HEK293 (cell line): ENCODE measurements around the gene COQ10B.

ENCODE experiments used
- CTCF ChIA-PET: fragments of 350-600 bp; formaldehyde crosslinking; extraction: SDS; loops from one replicate; lab custom pipeline; 2021; ENCODE audit warnings: antibody characterized with exemption; lab: Yijun Ruan, JAX
- POLR2A ChIA-PET: fragments of 300-600 bp; formaldehyde crosslinking; extraction: SDS; loops from one replicate; lab custom pipeline; 2020; ENCODE audit warnings: antibody characterized with exemption, inconsistent platforms; lab: Yijun Ruan, JAX
- H3K27ac ChIP-seq: fragments of 200-500 bp; sonication (Bioruptor generic); 2 replicates; pipeline ENCODE4 v1.5.1; 2014; ENCODE audit warnings: low read depth, low read length, control low read depth, inconsistent platforms; ENCODE audit errors: extremely low read depth
- H3K36me3 ChIP-seq, 2 experiments: fragments of 200-500 bp in 1 of 2; sonication (Bioruptor generic) in 1 of 2; 1 replicate in 1 of 2; 2 replicates in 1 of 2; pipeline ENCODE4 v1.5.1; 2014 to 2017; ENCODE audit warnings: inconsistent platforms in 2 of 2, low read length in 2 of 2; ENCODE audit not compliant: control insufficient read depth in 2 of 2, insufficient read depth in 1 of 2
- H3K4me1 ChIP-seq: fragments of 200-500 bp; sonication (Bioruptor generic); 2 replicates; pipeline ENCODE4 v1.5.1; 2014; ENCODE audit warnings: mild to moderate bottlenecking, low read length, inconsistent platforms; ENCODE audit not compliant: control insufficient read depth, insufficient read depth
- H3K4me3 ChIP-seq: 2 replicates; pipeline ENCODE4 v1.5.1; 2011; ENCODE audit warnings: low read depth, mild to moderate bottlenecking, control low read depth, low read length, moderate library complexity
- H3K9me3 ChIP-seq: fragments of 200-500 bp; sonication (Bioruptor generic); 2 replicates; pipeline ENCODE4 v1.5.1; 2014; ENCODE audit warnings: low read depth, low read length, inconsistent platforms; ENCODE audit not compliant: control insufficient read depth, insufficient read depth
- HIC1 ChIP-seq: fragments of 450-650 bp; formaldehyde crosslinking; IDR thresholded peaks from 2 replicates; pipeline ENCODE4 v1.5.1; 2016; ENCODE audit warnings: missing biosample characterization, missing genetic modification characterization
- KLF7 ChIP-seq: fragments of 450-650 bp; formaldehyde crosslinking; IDR thresholded peaks from 2 replicates; pipeline ENCODE4 v1.5.1; 2016; ENCODE audit warnings: missing biosample characterization, missing genetic modification characterization, borderline replicate concordance
- PBX3 ChIP-seq: sonication (generic); formaldehyde crosslinking; IDR thresholded peaks from 2 replicates; pipeline ENCODE4 v1.8.1; 2022; ENCODE audit warnings: mild to moderate bottlenecking, moderate library complexity, missing genetic modification reagents
- PRDM1 ChIP-seq: fragments of 450-650 bp; formaldehyde crosslinking; IDR thresholded peaks from 2 replicates; pipeline ENCODE4; 2016; ENCODE audit warnings: missing biosample characterization, missing genetic modification characterization
- SCRT2 ChIP-seq: fragments of 450-650 bp; formaldehyde crosslinking; IDR thresholded peaks from 2 replicates; pipeline ENCODE4 v1.5.1; 2016; ENCODE audit warnings: missing biosample characterization, missing genetic modification characterization
- TRIM28 ChIP-seq: IDR thresholded peaks from 2 replicates; pipeline ENCODE4 v1.6.1; 2011; ENCODE audit warnings: low read length, control low read depth, borderline replicate concordance
- ZFP41 ChIP-seq: fragments of 450-650 bp; formaldehyde crosslinking; IDR thresholded peaks from 2 replicates; pipeline ENCODE4 v1.5.1; 2016; ENCODE audit warnings: missing biosample characterization, missing genetic modification characterization, borderline replicate concordance
- ZIC2 ChIP-seq: fragments of 450-650 bp; formaldehyde crosslinking; IDR thresholded peaks from 2 replicates; pipeline ENCODE4 v1.5.1; 2016; ENCODE audit warnings: missing biosample characterization, missing genetic modification characterization
- ZNF214 ChIP-seq: fragments of 450-650 bp; formaldehyde crosslinking; IDR thresholded peaks from 2 replicates; pipeline ENCODE4 v1.5.1; 2017; ENCODE audit warnings: missing biosample characterization, mild to moderate bottlenecking, missing genetic modification characterization, borderline replicate concordance
- ZNF292 ChIP-seq: fragments of 450-650 bp; formaldehyde crosslinking; IDR thresholded peaks from 2 replicates; pipeline ENCODE4 v1.5.1; 2016; ENCODE audit warnings: low read depth, missing biosample characterization, missing genetic modification characterization, borderline replicate concordance
- ZNF677 ChIP-seq: fragments of 450-650 bp; IDR thresholded peaks from 2 replicates; pipeline ENCODE4 v1.5.0; 2018; ENCODE audit warnings: missing biosample characterization, mild to moderate bottlenecking, missing genetic modification characterization, moderate library complexity
- ZNF785 ChIP-seq: fragments of 450-650 bp; formaldehyde crosslinking; IDR thresholded peaks from 2 replicates; pipeline ENCODE4 v1.5.1; 2016; ENCODE audit warnings: missing biosample characterization, missing genetic modification characterization
- ZNF843 ChIP-seq: fragments of 450-650 bp; formaldehyde crosslinking; IDR thresholded peaks from 2 replicates; pipeline ENCODE4 v1.5.1; 2016; ENCODE audit warnings: missing biosample characterization, missing genetic modification characterization
- TF ChIP-seq, protein P1 (sequence below): fragments of 450-650 bp; formaldehyde crosslinking; IDR thresholded peaks from 2 replicates; pipeline ENCODE4 v1.5.1; 2016; ENCODE audit warnings: missing biosample characterization, missing genetic modification characterization
- TF ChIP-seq, protein P2 (sequence below): fragments of 450-650 bp; formaldehyde crosslinking; IDR thresholded peaks from 2 replicates; pipeline ENCODE4 v1.5.1; 2016; ENCODE audit warnings: missing biosample characterization, missing genetic modification characterization
- TF ChIP-seq, protein P3 (sequence below): fragments of 450-650 bp; formaldehyde crosslinking; IDR thresholded peaks from 2 replicates; pipeline ENCODE4 v1.5.1; 2016; ENCODE audit warnings: missing biosample characterization, missing genetic modification characterization

The COQ10B gene

GRCh38 chr2:197414039-197414438 is 39.3 kb upstream of the COQ10B start:
- Histone ChIP-seq H3K27ac (no peak overlapping the region), H3K36me3 (peaks cover 86 to 97% of the 10 kb centered on the region in 2 experiments), H3K4me3 (no peak overlapping the region), H3K9me3 (no peaks in the 10 kb centered on the region), H3K4me1 (no peaks in the 10 kb centered on the region)
- POLR2A ChIA-PET, result no interaction called here
- CTCF ChIA-PET, result no interaction called here
- TF ChIP-seq TRIM28 (no peak), ZFP41 (tag by site-specific recombination) (no peak), ZNF843 (tag by site-specific recombination) (no peak)

DNA sequence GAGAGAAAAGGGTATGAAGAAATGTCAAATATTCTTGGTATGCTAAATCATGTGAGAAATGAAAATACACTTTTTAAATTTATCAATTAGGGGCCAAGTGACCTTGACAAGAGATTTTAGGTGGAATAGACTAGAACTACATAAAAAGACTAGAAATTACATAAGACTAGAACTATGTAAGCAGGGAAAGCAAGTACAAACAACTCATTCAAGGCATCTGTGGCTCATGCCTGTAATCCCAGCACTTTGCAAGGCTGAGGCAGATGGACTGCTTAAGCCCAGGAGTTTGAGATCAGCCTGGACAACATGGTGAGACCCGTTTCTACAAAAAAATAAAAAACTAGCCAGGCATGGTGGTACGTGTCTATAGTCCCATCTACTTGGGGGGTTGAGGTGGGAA is 38.8 kb upstream of the COQ10B start:
- TF ChIP-seq ZNF214 (no peak), SCRT2 (no peak), PBX3 (CRISPR knock-in tag) (no peak), ZNF785 (tag by site-specific recombination) (no peak), ZNF677 (no peak)
- TF ChIP-seq, protein P1, sequence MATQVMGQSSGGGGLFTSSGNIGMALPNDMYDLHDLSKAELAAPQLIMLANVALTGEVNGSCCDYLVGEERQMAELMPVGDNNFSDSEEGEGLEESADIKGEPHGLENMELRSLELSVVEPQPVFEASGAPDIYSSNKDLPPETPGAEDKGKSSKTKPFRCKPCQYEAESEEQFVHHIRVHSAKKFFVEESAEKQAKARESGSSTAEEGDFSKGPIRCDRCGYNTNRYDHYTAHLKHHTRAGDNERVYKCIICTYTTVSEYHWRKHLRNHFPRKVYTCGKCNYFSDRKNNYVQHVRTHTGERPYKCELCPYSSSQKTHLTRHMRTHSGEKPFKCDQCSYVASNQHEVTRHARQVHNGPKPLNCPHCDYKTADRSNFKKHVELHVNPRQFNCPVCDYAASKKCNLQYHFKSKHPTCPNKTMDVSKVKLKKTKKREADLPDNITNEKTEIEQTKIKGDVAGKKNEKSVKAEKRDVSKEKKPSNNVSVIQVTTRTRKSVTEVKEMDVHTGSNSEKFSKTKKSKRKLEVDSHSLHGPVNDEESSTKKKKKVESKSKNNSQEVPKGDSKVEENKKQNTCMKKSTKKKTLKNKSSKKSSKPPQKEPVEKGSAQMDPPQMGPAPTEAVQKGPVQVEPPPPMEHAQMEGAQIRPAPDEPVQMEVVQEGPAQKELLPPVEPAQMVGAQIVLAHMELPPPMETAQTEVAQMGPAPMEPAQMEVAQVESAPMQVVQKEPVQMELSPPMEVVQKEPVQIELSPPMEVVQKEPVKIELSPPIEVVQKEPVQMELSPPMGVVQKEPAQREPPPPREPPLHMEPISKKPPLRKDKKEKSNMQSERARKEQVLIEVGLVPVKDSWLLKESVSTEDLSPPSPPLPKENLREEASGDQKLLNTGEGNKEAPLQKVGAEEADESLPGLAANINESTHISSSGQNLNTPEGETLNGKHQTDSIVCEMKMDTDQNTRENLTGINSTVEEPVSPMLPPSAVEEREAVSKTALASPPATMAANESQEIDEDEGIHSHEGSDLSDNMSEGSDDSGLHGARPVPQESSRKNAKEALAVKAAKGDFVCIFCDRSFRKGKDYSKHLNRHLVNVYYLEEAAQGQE, result no peak
- no peaks in the 10 kb centered on the region for H3K9me3 ChIP-seq
- H3K4me1 ChIP-seq, result no peaks in the 10 kb centered on the region
- CTCF ChIA-PET, result interaction anchor here (0.6 kb wide), 1 partner anchor 59 kb away, joined by 3 read pairs; no protein-coding TSS in a partner anchor
- POLR2A ChIA-PET, result no interaction called here
- H3K27ac ChIP-seq, result no peak overlapping the region
- H3K4me3 ChIP-seq, result no peak overlapping the region
- H3K36me3 ChIP-seq, result peaks cover 86 to 97% of the 10 kb centered on the region in 2 experiments

DNA sequence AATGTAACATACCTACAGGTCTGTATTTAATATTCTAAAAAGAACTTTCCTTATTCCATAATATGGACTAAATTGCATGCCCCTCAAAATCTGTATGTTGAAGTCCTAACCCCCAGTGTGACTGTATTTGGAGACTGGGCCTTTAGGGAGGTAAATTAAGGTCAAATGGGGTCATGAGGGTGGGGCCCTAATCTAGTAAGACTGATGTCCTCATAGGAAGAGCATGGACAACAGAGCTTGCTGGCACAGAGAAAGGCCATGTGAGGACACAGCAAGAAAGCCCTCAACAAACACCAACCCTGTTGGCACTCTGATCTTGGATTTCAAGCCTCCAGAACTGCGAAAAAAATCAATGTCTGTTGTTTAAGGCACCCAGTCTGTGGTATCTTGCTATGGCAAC is 37.1 kb upstream of the COQ10B start:
- H3K4me3 ChIP-seq, result no peak overlapping the region
- H3K9me3 ChIP-seq, result no peaks in the 10 kb centered on the region
- CTCF ChIA-PET, result no interaction called here
- POLR2A ChIA-PET, result no interaction called here
- H3K36me3 ChIP-seq, result peaks cover 85 to 97% of the 10 kb centered on the region in 2 experiments
- no peak for TF ChIP-seq HIC1
- TF ChIP-seq, protein P2, sequence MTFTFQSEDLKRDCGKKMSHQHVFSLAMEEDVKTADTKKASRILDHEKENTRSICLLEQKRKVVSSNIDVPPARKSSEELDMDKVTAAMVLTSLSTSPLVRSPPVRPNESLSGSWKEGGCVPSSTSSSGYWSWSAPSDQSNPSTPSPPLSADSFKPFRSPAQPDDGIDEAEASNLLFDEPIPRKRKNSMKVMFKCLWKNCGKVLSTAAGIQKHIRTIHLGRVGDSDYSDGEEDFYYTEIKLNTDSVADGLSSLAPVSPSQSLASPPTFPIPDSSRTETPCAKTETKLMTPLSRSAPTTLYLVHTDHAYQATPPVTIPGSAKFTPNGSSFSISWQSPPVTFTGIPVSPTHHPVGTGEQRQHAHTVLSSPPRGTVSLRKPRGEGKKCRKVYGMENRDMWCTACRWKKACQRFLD (tag by site-specific recombination), result no peak
- no peak for TF ChIP-seq ZNF292 (tag by site-specific recombination)
- no peak for TF ChIP-seq KLF7
- TF ChIP-seq ZIC2, result no peak
- no peak for TF ChIP-seq PRDM1 (tag by site-specific recombination)
- TF ChIP-seq, protein P3, sequence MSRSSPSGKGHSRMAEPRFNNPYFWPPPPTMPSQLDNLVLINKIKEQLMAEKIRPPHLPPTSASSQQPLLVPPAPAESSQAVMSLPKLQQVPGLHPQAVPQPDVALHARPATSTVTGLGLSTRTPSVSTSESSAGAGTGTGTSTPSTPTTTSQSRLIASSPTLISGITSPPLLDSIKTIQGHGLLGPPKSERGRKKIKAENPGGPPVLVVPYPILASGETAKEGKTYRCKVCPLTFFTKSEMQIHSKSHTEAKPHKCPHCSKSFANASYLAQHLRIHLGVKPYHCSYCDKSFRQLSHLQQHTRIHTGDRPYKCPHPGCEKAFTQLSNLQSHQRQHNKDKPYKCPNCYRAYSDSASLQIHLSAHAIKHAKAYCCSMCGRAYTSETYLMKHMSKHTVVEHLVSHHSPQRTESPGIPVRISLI (tag by site-specific recombination), result no peak
- no peak overlapping the region for H3K27ac ChIP-seq
- no peaks in the 10 kb centered on the region for H3K4me1 ChIP-seq
